Lung (tissue), 16 donors: ENCODE data around the gene DYNLRB1. TPM values are rescaled to one million over a fixed set of nuclear protein-coding genes. Genes with fewer than 3 reads are reported as not detected.

ENCODE experiments used
- ATAC-seq: fragments of 200-7000 bp; cut with Tn5 transposase; one replicate; pipeline ENCODE4 v1.9.1; 2020; ENCODE audit warnings: moderate number of reproducible peaks; ENCODE audit not compliant: insufficient read depth, low FRiP score
- DNase-seq, 3 donors: peaks; one replicate each; pipeline ENCODE4 v3.0.0-alpha.2; 2013 to 2017
- H3K27ac ChIP-seq, 2 donors: one replicate each; pipeline ENCODE4 v1.5.1; 2013; ENCODE audit warnings: mild to moderate bottlenecking in 2 of 2, moderate library complexity in 2 of 2, control low read depth in 1 of 2, inconsistent platforms in 1 of 2, low read depth in 1 of 2, low read length in 1 of 2
- H3K27me3 ChIP-seq, 3 donors: one replicate each; pipeline ENCODE4 v1.5.1; 2013; ENCODE audit warnings: low read length in 2 of 3; ENCODE audit not compliant: control insufficient read depth in 3 of 3, insufficient read depth in 3 of 3
- H3K36me3 ChIP-seq, 4 donors: one replicate each; pipeline ENCODE4 v1.5.1; 2013; ENCODE audit warnings: low read length in 4 of 4, mild to moderate bottlenecking in 1 of 4, moderate library complexity in 1 of 4; ENCODE audit not compliant: control insufficient read depth in 4 of 4, insufficient read depth in 4 of 4
- H3K4me1 ChIP-seq, 5 donors: one replicate each; pipeline ENCODE4 v1.5.1; 2013; ENCODE audit warnings: low read length in 5 of 5, mild to moderate bottlenecking in 2 of 5, moderate library complexity in 1 of 5; ENCODE audit not compliant: control insufficient read depth in 5 of 5, insufficient read depth in 5 of 5
- H3K4me3 ChIP-seq: one replicate; pipeline ENCODE4 v1.5.1; 2013; ENCODE audit warnings: mild to moderate bottlenecking, control low read depth, moderate library complexity
- H3K9ac ChIP-seq, 2 donors: one replicate each; pipeline ENCODE4 v1.5.1; 2013; ENCODE audit warnings: low read length in 2 of 2, control low read depth in 1 of 2; ENCODE audit not compliant: insufficient read depth in 1 of 2
- H3K9me3 ChIP-seq, 4 donors: one replicate each; pipeline ENCODE4 v1.5.1; 2013; ENCODE audit warnings: low read length in 3 of 4, mild to moderate bottlenecking in 1 of 4, moderate library complexity in 1 of 4; ENCODE audit not compliant: control insufficient read depth in 4 of 4, insufficient read depth in 3 of 4
- CTCF ChIP-seq: IDR thresholded peaks from 2 replicates; pipeline ENCODE4 v1.5.1; 2012; ENCODE audit warnings: mild to moderate bottlenecking; ENCODE audit errors: control extremely low read depth, extremely low read depth
- WGBS, 2 donors: extraction: QIAGEN DNeasy Blood & Tissue Kit; methylation state at CpG; one replicate each; pipeline ENCODE4 v1.1.7; 2013; 5-methylcytosine and 5-hydroxymethylcytosine counted together
- long read RNA-seq, 5 donors: transcript quantifications; one replicate each; lab custom pipeline, GENCODE V29; 2026
- polyA plus RNA-seq, 2 donors: library from polyadenylated mRNA; stranded (reverse); fragments of 200-250 nt; gene quantifications; one replicate each; pipeline ENCODE4 v1.2.1, GENCODE V29; 2013
- total RNA-seq, 2 donors: library from RNA; depleted of rRNA in 1 of 2; stranded (reverse); fragments of >200 nt in 1 of 2; gene quantifications; one replicate each; pipeline ENCODE4 v1.2.1, GENCODE V29; 2014 to 2021
- donor health status: control.
- donor health status: control.
- donor health status: Bipolar disorder and iron deficiency.
- donor health status: healthy.
- donor health status: DM: yes; HTN: yes; CAD: no.

DYNLRB1 gene
- total RNA-seq (100 to 1,000 TPM in 1 of 2 donors, 10 to 100 TPM in 1; 77.3 to 135 TPM), polyA plus RNA-seq (100 to 1,000 TPM; 177 to 433 TPM)
- long read RNA-seq, donor 1, transcript DYNLRB1-202 (4 exons, 675 nt) = major isoform, 62 of 113 reads
- long read RNA-seq, donor 1, partial matches to known transcripts = 46 of 113 reads
- long read RNA-seq, donor 1, other reads (novel, unspliced or antisense) = 5 of 113 reads
- long read RNA-seq, donor 2, transcript DYNLRB1-202 (4 exons, 675 nt) = major isoform, 35 of 44 reads
- long read RNA-seq, donor 2, partial matches to known transcripts = 9 of 44 reads
- long read RNA-seq, donor 2, other reads (novel, unspliced or antisense) = 0 of 44 reads
- long read RNA-seq, donor 3, transcript DYNLRB1-202 (4 exons, 675 nt) = major isoform, 42 of 58 reads
- long read RNA-seq, donor 3, partial matches to known transcripts = 16 of 58 reads
- long read RNA-seq, donor 3, other reads (novel, unspliced or antisense) = 0 of 58 reads
- long read RNA-seq, donor 4, transcript DYNLRB1-202 (4 exons, 675 nt) = major isoform, 31 of 51 reads
- long read RNA-seq, donor 4, partial matches to known transcripts = 20 of 51 reads
- long read RNA-seq, donor 4, other reads (novel, unspliced or antisense) = 0 of 51 reads
- long read RNA-seq, donor 5, transcript DYNLRB1-202 (4 exons, 675 nt) = major isoform, 83 of 138 reads
- long read RNA-seq, donor 5, partial matches to known transcripts = 47 of 138 reads
- long read RNA-seq, donor 5, other reads (novel, unspliced or antisense) = 8 of 138 reads

- ATAC-seq = peak; percentile 94
- peaks cover 0 to 8% (median 4%) of the 10 kb centered on the region in 5 donors for H3K4me1 ChIP-seq
- H3K9ac ChIP-seq = peak within 1 kb of the TSS; percentile 81 to 96
- peak; percentile 97 to 99 (median 99) for DNase-seq
- peak within 1 kb of the TSS; percentile 89 for H3K4me3 ChIP-seq
- peaks cover 0 to 7% (median 0%) of the 10 kb centered on the region in 4 donors for H3K36me3 ChIP-seq
- TF ChIP-seq CTCF = no peak
- 0% methylated on average over 58 to 59 of the region's 59 CpGs for WGBS, 2 donors
- H3K27ac ChIP-seq = peak within 1 kb of the TSS; percentile 92 to 98
- H3K27me3 ChIP-seq = no peaks in the 10 kb centered on the region
- H3K9me3 ChIP-seq = no peaks in the 10 kb centered on the region
Measured at GRCh38 chr20:34516247-34517113, at the start of gene DYNLRB1. TSS of gene DYNLRB1 (plus strand) at chr20:34516422. CDS start at chr20:34516459, 37 bp downstream.

GRCh38 chr20:34468951-34469350 is 47.3 kb upstream of the DYNLRB1 start:
- peaks cover 0 to 18% (median 7%) of the 10 kb centered on the region in 4 donors for H3K36me3 ChIP-seq
- ATAC-seq (no peak), DNase-seq (no peak)
- no peak overlapping the region for H3K4me3 ChIP-seq
- no peaks in the 10 kb centered on the region for H3K9me3 ChIP-seq
- TF ChIP-seq CTCF = no peak
- H3K4me1 ChIP-seq = peaks cover 0 to 5% (median 0%) of the 10 kb centered on the region in 5 donors
- WGBS, 2 donors = 38 to 70% methylated on average over 1 of the region's 1 CpG
- H3K9ac ChIP-seq = no peak overlapping the region
- H3K27ac ChIP-seq = no peak overlapping the region
- H3K27me3 ChIP-seq = no peaks in the 10 kb centered on the region

DNA sequence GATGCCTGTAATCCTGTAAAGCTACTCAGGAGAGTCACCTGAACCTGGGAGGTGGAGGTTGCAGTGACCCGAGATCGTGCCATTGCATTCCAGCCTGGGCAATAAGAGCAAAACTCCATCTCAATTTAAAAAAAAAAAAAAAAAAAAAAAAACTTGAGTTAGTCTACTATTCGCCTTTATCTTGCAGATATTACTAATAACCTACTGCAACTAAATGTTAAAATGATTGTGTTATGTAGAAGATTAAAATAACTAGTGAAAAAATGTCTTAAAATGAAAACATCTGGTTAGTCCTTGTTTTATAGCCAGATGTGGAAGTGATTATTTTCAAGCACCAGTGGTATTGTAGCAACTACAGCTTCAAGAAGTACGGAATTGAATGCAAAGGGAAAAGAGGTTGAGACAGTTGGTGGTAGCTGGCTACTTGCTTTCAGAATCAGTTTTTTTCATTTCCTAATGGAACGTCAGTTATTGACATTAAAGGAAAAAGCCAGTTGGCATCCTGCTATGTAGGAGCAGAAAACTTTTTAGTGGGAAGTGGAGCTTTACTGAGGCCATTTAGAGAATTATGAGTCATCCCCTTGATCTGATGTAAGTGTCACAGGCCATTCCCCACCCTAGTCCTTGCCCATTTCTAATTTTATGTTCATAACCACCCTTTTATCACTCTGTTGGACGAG is 43.8 kb upstream of the DYNLRB1 start:
- peak overlapping the region in 1 of 2 donors; percentile 33 for H3K27ac ChIP-seq
- ATAC-seq (peak; percentile 38), DNase-seq (no peak)
- no peak overlapping the region for H3K9ac ChIP-seq
- peaks cover 0 to 5% (median 3%) of the 10 kb centered on the region in 5 donors for H3K4me1 ChIP-seq
- no peaks in the 10 kb centered on the region for H3K27me3 ChIP-seq
- peaks cover 6 to 15% (median 7%) of the 10 kb centered on the region in 4 donors for H3K36me3 ChIP-seq
- H3K9me3 ChIP-seq = no peaks in the 10 kb centered on the region
- H3K4me3 ChIP-seq = no peak overlapping the region
- 78 to 86% methylated on average over 6 of the region's 6 CpGs for WGBS, 2 donors
- TF ChIP-seq CTCF = no peak
